SK-N-DZ (cell line): ENCODE data around the gene MOV10L1.

Source experiments
- DNase-seq: peaks from one replicate; pipeline ENCODE4 v3.0.0-alpha.2; 2015; ENCODE audit warnings: low spot score

MOV10L1 gene

DNA sequence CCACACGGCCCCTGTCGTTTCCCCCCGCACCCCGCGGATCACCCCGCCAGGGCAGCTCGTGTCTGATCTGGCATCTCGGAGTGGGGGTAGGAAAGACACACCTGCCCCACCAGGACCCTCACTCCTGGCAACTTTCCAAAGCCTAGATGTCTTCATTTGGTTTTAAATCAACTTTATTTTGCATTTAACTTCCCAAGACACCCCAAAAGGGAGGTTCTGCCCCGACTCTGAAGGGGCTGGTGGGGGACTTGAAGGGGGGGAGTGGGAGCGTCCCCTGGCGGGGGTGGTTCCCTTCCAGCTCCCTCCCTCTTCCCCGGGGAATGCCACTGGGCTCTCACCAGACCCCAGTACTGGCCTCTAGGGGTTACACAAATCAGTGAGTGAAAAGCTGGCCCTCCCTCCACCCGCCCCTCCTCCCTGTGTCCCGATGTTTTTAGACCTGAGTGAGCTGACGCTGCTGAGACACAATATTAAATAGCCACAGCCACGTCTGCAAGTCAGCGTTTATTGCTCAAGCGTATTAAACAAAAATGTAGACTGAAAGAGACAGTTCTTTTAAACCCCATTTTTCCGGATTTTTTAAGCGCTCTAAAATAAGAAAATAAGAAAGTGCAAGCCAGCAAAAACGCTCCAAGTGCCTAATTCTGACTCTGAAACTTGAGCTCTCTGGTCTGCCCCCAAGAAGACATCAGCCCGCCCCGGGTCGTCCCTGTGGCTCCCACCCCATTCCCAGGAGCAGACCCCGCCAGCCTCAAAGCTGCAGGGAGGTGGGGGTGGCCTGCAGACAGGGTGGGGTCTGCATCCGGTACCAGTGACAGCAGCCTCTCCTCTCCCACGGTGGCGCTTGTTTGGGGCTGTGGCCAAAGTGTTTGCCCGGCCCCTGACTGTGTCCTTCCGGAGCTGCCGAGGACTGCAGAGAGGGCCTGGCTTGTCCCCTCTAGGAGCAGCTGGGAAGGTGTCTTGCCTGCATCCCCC lies 30.6 kb upstream of the MOV10L1 start:
- peak; percentile 33 for DNase-seq

DNA sequence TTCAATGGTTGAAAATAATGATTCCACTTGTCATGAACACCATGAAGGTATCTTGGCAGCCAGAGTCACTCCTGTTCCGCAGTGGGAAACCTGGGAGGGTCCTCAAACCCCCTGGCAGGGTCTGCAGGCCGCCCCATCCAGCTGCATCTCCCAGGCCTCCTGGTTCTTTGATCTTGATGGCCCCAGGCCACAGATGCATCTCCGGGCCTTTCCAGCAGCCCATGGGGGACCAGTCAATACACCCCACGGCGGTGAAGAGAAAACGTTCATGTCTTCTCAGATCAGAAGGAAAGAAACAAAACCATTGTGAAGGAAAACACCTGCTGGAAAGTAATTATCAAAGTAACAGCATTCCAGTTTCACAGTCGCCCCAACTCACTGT lies 29.9 kb upstream of the MOV10L1 start:
- no peak for DNase-seq

DNA sequence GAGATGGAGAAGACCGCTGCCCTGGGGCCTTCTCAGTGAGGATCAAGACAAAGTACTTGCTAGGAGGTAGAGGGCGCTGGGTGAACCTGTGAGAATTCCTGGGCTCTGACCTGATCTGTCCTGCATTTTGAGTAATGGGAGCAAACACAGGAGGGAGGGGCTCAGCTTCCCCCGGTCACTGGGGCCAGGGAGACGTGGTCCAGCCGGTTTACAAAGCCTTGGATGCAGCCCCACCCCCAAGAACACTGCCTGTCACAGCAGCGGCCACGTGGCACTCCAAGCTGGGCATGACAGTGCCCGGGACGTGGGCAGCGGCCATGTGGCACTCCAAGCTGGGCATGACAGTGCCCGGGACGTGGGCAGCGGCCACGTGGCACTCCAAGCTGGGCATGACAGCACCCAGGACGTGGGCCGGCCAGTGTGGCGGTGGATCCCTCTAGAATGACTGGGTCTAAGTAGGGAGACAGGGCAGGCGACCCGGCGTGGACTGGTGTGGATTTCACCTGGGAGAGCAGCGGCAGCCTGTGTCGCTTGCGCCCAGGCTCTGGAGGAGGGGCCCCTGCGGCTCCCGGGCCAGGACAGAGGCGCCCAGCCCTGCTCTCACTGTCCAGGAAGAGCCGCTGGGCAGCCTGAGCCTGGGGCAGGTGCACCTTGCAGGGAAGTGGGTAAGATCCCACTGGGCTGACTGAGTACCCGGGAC lies 29.2 kb upstream of the MOV10L1 start:
- no peak for DNase-seq

DNA sequence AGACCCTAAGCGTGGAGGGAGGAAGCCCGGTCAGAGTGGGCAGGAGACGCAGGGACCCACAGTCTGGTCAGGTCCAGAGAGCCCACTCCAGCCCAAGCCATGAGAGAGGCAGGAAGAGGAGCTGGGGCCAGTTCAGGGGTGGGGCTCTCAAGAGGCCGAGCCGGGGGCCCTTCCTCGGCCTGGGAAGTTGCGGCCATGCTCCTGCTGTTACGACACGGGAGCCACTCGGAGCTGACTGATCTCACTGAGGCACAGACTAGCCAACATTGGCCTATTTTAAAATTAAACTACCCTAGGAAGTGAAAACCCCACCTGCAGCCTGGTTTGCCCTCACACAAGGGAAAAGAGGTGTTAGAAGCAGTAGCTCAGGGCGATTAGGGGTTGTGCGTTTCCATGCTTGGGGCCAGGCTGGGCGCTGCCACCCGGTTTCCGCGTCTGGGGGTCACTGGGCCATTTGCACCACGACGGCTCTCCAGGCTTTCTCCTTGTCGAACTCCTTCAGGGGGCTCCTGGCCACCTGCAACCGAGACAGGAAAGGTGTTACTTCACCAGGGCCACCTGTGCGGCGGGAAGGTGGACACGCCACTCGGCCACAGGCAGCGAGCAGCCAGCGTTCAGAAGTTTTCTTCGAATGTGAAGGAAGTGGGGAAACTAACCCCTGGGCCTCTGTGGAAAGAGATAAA lies 28.5 kb upstream of the MOV10L1 start:
- DNase-seq: no peak

DNA sequence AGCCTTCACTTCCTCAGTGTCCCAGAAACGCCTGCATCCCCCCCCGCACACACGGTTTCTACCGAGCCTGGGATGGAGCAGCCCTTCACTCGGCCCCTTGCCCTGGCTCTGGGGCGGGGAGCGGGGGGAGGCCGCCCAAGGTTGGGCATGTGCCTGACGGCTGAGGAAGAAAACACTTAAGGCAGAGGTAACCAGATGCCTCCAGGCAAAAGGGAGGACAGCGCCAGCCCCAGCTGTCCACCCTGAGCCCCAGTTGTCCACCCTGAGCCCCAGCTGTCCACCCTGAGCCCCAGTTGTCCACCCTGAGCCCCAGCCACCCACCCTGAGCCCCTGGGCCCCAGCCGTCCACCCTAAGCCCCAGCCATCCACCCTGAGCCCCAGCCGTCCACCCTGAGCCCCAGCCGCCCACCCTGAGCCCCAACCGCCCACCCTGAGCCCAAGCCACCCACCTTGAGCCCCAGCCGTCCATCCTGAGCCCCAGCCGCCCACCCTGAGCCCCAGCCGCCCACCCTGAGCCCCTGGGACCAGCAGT lies 27.9 kb upstream of the MOV10L1 start:
- DNase-seq: no peak

DNA sequence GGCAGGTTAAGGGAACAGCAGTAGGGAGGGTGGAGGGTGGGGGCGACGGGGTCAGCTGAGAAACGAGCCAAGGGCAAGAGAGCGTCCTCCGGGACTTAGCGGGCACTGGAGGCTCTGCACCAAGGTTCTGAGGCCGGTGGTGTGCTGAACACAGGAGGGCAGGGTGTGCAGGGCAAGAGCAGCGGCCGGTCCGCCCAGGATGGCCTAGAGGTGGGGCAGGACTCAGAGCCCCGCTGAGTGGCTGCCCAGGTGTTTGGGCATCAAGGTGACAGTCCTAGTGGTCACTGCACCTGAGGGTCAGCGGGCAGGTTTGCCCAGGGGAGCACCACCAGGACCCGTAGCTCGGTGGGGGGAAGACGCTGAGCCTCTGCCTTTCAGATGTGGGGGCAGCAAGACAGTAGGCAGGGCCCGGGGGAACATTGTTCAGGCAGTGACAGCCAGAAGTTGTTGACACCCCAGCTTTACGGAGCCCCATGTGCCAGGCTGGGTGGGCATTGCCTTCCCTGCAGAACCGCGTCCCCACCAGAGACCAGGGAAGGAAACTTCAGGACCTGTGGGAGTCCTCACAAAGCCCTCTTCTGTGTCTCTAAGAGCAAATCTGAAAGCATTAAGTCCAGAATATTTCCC lies 27.2 kb upstream of the MOV10L1 start:
- no peak for DNase-seq

DNA sequence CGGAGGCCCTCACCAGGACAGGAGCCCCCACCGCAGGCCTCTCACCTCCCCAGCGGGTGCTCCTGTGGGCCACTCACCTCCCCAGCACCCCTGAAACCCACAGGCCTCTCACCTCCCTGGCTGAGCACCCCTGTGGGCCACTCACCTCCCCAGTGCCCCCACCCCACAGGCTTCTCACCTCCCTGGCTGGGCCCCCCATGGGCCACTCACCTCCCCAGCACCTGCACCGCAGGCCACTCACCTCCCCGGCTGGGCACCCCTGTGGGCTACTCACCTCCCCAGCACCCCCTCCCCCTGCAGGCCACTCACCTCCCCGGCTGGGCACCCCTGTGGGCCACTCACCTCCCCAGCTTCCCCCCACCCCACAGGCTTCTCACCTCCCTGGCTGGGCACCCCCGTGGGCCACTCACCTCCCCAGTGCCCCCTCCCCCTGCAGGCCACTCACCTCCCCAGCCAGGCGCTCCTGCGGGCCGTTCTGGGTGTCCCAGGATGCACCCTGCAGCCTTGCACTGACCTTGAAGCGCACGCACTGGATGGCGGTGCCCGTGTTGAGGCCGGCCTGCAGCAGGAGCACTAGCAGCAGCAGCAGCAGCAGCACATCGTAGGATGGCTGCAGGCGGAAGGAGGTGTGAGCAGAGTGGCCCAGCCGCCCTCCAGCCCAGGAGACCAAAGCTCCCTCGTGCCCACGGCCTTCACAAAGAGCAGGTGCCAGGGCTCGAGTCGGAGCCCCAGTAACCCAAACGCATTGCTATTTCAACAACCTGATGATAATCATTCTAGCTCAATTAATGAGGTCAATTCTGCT lies 26.0 kb upstream of the MOV10L1 start:
- no peak for DNase-seq

DNA sequence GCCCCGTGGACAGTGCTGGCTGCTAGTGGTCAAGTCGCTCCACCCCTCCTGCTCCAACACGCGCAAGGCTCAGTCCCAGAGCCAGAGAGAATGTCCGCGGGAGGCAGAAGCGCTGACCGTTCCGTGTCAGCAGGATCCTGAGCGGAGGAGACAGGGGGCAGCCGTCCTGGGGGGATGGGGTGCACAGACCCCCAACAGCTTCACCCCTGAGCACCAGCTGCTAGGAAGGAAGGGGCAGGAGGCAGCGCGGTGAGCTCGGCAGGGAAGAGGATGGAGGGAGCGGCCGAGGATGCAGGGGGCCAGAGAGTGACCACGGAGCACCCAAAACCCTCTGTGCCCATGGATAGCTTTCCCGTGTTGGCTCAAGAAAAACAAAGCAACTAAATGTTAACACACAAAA lies 25.4 kb upstream of the MOV10L1 start:
- DNase-seq: no peak

DNA sequence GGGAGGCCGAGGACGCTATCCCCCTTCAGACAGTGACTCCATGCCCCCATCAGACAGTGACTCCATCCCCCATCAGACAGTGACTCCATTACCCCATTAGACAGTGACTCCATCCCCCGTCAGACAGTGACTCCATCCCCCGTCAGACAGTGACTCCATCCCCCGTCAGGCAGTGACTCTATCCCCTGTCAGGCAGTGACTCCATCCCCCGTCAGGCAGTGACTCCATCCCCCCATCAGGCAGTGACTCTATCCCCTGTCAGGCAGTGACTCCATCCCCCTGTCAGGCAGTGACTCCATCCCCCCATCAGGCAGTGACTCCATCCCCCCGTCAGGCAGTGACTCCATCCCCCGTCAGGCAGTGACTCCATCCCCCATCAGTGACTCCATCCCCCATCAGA lies 22.6 kb upstream of the MOV10L1 start:
- DNase-seq: no peak

DNA sequence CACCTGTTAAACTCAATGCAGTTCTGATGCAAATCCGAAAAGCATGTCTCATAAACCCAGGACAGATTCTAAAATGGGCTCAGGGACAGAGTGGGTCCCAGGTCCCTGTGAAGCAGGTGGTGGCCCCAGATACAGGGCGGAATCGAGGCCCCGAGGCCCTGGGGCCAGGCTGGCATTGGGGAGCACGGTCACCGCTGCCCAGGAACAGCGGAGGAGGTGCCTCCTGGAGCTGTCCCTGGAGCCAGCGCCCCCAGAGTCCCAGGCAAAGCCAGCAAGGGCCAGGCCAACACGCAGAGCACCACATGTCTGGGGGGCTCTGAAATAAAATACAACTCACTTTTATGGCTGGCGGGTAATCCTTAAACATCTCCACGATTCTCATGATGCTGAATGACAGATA lies 21.7 kb upstream of the MOV10L1 start:
- DNase-seq: no peak

DNA sequence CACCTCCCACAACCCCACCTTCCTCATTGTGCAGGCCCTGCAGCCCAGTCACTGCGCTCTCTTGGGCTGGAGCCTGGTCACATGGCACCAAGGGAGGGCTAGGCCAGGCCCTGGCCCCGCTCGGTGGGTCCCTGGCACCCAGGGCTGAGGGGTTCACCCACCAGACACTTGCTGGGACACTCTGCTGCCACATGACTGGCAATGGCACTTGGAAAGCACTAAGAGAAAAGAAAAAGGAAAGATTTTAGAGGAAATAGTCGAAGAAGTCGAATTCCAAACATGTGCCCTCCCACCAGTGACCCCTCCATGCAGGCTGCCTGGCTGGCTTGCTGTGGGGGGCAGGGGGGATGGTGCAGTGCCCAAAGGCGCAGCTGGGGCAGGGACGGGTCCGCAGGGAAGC lies 19.4 kb upstream of the MOV10L1 start:
- no peak for DNase-seq

DNA sequence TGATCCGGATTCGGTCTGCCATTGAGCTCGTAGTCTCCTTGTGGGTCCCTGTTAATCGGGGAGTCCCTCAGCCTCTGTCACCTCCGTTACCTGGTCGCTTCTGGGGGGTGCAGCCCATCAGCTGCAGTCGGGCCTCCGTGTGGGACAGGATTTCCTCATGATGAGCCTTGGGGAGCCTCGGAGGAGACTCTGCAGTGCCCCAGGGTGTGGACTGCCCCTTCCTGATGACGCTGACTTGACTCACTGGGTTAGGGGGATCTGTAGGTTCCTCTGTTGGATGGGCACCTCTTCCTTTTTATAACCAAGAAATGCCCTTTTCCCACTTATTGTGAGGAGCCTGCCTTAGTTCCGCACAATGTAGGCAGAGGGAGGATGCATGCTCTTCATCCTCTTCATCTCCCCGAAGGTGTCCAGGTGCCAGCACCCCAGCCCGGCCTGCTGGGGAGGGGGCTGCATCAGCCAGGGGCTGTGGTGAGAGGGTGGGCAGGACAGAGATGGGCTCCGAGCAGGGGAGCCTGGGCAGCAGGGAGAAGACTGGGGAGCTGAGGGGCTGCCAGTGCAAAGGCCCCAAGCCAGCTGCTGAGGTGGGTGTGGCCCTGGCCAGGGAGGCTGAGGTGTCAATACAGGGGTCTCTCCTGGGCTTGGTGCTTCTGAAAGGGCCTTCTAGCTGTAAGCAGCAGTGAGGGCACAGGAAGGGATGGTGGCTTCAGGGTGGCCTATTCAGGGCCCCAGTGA lies 18.2 kb upstream of the MOV10L1 start:
- no peak for DNase-seq

DNA sequence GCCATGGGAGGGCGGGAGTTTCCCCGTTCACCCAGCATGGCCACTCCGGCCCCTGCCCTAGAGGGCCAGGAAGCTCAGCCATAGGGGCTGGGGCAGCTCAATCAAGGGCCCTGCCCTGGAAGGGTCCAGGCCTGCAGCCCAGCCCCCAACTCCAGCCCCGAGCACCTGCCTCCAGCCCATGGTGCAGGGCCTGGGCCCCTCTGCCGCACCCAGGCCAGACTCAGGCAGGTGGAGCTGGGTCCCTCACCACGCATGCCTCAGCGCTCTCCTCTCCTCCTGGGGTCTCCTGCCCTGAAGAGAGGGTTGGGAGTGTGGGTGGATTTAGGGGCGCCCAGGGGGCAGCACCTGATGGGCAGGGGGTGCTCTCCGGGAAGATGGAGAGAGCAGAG lies 17.6 kb upstream of the MOV10L1 start:
- no peak for DNase-seq

DNA sequence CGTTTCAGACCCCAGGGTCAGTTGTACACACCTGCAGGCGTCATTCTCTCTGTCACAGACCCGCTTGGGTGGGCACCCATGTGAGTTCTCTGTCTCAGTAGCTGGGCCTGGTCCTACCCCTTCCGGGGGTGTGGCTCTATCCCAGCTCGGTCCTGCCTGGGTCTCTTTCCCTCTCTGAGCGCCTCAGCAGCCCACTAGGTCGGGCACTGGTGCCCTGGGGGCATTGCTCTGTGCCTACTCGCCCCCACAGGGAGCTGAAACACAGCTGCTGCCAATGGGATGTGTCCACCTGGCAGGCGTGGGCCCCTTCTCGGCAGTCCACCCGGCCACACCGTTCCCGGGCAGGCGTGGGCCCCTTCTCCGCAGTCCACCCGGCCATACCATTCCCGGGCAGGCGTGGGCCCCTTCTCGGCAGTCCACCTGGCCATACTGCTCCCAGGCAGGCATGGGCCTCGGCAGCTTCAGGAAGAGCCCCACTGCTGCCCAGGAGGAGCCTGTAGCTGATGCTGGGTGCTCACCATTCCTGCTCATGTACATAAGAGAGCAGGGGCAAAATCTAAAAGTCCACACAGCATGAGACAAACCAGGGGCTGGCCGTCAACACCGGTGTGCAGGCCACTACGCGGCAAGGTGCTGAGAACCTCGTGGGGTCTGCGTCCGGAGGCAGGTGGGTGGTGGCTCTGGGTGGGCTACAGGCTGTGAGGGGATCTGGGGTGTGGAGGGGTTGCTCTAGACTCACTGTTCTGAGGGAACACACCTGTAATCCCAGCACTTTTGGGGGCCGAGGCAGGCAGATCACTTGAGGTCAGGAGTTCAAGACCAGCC lies 16.9 kb upstream of the MOV10L1 start:
- DNase-seq: no peak

DNA sequence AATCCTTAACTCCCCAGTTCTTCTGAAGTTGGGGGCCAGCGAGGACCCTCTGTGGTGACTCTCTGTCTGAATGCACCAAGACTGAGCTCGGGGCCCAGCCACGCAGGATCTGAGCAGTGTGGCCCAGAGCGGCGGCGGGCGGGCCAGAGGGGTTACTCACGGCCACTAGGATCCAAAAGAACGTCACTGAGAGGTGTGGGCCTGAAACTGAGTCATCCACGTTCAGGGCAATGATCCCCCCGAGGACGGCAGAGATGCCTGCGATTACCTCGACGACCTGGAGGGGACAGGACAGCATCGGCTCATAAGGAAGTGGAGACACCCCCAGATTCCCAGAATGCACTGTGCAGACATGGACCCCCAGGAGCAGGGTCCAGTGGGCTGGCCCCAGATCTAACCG lies 15.8 kb upstream of the MOV10L1 start:
- DNase-seq: no peak

DNA sequence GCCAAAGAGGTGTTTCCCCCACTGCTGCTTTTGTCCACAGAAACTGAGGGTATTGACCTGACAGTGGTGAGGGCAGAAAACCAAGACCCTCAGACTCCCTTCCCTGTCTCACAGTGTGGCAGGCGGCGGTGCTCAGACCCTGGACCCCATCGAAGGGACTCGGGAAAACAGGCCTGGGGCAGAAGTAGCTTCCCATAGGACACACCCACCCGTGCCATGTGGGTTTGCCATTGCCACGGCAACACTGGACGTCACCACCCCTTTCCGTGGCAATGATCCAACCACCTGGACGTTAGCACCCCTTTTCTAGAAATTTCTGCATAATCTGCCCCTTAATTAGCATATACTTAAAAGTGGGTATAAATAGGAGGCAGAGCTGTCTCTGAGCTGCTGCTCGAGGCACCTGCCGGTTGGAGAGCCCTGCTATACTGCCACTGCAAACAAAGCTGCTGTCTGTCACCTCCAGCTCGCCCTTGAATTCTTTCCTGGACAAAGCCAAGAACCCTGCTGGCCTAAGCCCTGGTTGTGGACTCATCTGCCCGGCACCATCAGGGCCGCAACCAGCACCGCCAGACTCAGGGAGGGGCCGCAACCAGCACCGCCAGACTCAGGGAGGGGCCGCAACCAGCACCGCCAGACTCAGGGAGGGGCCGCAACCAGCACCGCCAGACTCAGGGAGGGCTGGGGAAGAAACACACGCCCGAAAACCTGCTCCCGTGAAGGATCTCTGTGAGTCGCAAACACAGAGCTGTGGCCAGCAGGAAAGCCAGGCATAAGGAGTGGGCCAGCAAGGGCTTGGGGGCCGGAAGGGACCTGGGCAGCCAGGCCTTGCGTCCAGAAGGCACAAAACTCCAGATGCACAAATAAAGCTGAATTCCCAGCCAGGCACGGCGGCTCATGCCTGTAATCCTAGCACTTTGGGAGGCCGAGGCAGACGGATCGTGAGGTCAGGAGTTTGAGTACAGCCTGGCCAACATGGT lies 15.0 kb upstream of the MOV10L1 start:
- no peak for DNase-seq

DNA sequence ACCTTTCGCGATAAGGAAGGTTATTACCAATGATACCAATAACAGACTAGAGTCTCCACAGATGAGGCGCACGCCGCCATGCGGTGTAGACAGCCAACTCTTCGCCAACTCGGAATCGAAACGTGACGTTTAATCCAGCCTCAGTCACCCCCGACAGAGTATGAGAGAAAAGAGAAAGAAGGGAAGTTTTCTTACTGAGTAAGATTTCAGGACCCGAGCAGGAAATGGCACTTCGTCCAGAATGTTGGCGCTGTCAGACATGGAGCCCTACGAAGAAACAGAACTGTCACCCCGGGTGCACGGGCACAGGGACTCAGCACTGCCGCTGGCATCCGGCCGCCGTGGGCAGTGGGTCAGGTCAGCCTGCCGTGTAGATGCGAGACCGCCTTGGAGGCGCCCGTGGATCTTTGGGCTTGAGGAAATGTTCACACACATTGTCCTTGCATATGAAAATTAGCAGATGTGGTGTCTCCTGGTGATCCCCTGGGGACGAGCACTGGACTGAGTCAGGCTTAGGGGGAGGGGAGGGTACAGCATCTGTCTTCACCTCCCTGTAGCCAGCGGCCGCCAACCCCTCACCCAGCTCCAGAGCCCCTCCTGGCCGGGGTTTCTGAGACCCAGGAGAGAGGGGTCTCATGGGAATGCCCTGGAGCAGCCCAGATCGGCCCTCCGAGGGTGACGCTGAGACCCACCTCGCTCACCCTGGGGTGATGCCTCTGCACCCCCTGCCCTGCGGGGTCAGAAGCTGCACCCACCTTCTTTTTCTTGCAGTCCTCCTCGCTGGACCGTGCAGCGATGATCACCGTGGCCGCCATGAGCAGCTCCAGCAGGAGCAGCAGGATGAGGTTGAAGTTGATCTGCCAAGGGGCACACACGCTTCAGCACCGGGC lies 12.9 kb upstream of the MOV10L1 start:
- no peak for DNase-seq
